OCI-LY1 (cell line): ENCODE results near the gene RERE.

Source experiments
- H2AFZ ChIP-seq: fragments of 200-600 bp; sonication (generic), shearing (Covaris generic); 2 replicates; pipeline ENCODE4 v1.6.0; 2014; ENCODE audit warnings: antibody characterized with exemption, mild to moderate bottlenecking, low read length
- H3F3A ChIP-seq: fragments of 200-600 bp; sonication (generic), shearing (Covaris generic); 2 replicates; pipeline ENCODE4 v1.6.0; 2014; ENCODE audit warnings: mild to moderate bottlenecking, antibody characterized with exemption, low read length, moderate library complexity; ENCODE audit not compliant: insufficient read depth
- H3K27ac ChIP-seq: fragments of 200-600 bp; sonication (generic); 2 replicates; pipeline ENCODE4 v1.5.1; 2014; ENCODE audit warnings: low read length, mixed run types, mild to moderate bottlenecking, low read depth; ENCODE audit not compliant: poor library complexity, severe bottlenecking
- H3K27me3 ChIP-seq: fragments of 200-600 bp; sonication (generic); 2 replicates; pipeline ENCODE4 v1.6.0; 2014; ENCODE audit warnings: antibody characterized with exemption, mild to moderate bottlenecking, low read length, moderate library complexity; ENCODE audit not compliant: insufficient read depth
- H3K36me3 ChIP-seq: fragments of 200-600 bp; sonication (generic); 2 replicates; pipeline ENCODE4 v1.6.1; 2014; ENCODE audit warnings: mild to moderate bottlenecking, antibody characterized with exemption, low read length, moderate library complexity, mixed read lengths; ENCODE audit not compliant: insufficient read depth
- H3K4me1 ChIP-seq: fragments of 200-600 bp; sonication (generic); 2 replicates; pipeline ENCODE4 v1.5.1; 2014; ENCODE audit warnings: mild to moderate bottlenecking, low read length, moderate library complexity; ENCODE audit not compliant: insufficient read depth, severe bottlenecking
- H3K4me2 ChIP-seq: fragments of 200-600 bp; sonication (generic), shearing (Covaris generic); 2 replicates; pipeline ENCODE4 v1.6.1; 2014; ENCODE audit warnings: low read length
- H3K4me3 ChIP-seq: fragments of 200-600 bp; sonication (generic); 2 replicates; pipeline ENCODE4 v1.5.1; 2014; ENCODE audit warnings: low read length, low read depth, mild to moderate bottlenecking, mixed read lengths; ENCODE audit not compliant: poor library complexity, severe bottlenecking
- H3K79me2 ChIP-seq: fragments of 200-600 bp; shearing (Covaris generic); 2 replicates; pipeline ENCODE4 v1.6.1; 2016; ENCODE audit warnings: mixed run types, low read length, mixed read lengths; ENCODE audit not compliant: insufficient read depth
- H3K9ac ChIP-seq: fragments of 200-600 bp; sonication (generic), shearing (Covaris generic); 2 replicates; pipeline ENCODE4 v1.6.1; 2014; ENCODE audit warnings: mild to moderate bottlenecking, low read length, mixed read lengths
- H3K9me2 ChIP-seq: fragments of 200-600 bp; sonication (generic), shearing (Covaris generic); 2 replicates; pipeline ENCODE4 v1.6.1; 2014; ENCODE audit warnings: low read depth, mild to moderate bottlenecking, low read length, mixed read lengths
- H3K9me3 ChIP-seq: fragments of 200-600 bp; shearing (Covaris generic); 2 replicates; pipeline ENCODE4 v1.6.1; 2014; ENCODE audit warnings: low read length, mixed read lengths
- H4K20me1 ChIP-seq: fragments of 200-600 bp; sonication (generic), shearing (Covaris generic); 2 replicates; pipeline ENCODE4 v1.6.0; 2016; ENCODE audit warnings: mild to moderate bottlenecking, low read length; ENCODE audit not compliant: insufficient read depth
- CTCF ChIP-seq: fragments of 200-600 bp; sonication (generic), shearing (Covaris generic); IDR thresholded peaks from 2 replicates; pipeline ENCODE4 v1.5.1; 2017; ENCODE audit warnings: mild to moderate bottlenecking, antibody characterized with exemption, low read length, moderate library complexity, mixed read lengths
- EZH2 ChIP-seq: fragments of 200-600 bp; sonication (generic), shearing (Covaris generic); IDR thresholded peaks from 2 replicates; pipeline ENCODE4 v1.8.0; 2017; ENCODE audit warnings: borderline replicate concordance, mixed run types, mild to moderate bottlenecking, antibody characterized with exemption, low read length, moderate library complexity, mixed read lengths

Gene RERE

DNA sequence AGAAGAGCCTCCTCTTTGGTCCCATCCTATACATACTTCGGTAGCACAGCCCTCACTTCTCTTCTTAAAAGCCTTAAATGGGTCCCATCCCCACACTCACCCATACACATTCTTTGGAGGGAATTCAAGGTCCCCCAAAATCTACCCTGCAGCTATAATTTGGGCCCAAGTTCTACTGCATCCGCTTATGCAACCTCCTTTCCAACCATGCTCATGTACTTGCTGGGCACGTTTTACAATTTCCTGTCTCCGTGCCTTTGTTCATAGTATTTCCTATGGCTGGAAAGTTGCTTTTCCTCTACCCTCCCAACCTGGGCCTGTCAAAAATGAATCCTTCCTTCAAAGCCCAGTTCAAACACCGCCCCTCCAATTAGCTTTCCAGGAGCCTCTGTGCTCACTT is 399.8 kb downstream of the RERE start:
- Histone ChIP-seq H4K20me1 (no peaks in the 10 kb centered on the region), H3K4me3 (peak overlapping the region; percentile 86), H3K4me2 (peak overlapping the region; percentile 97), H3K9me2 (no peaks in the 10 kb centered on the region), H3K9ac (no peak overlapping the region; the same call in 1 of the 2 replicates), H3K27me3 (no peaks in the 10 kb centered on the region), H3K27ac (peak overlapping the region; percentile 88), H3K79me2 (peaks cover 100% of the 10 kb centered on the region), H3K9me3 (no peaks in the 10 kb centered on the region), H3F3A (no peaks in the 10 kb centered on the region), H3K4me1 (peaks cover 54% of the 10 kb centered on the region), H2AFZ (no peak overlapping the region), H3K36me3 (peaks cover 98% of the 10 kb centered on the region)
- TF ChIP-seq CTCF (no peak), EZH2 (no peak)

DNA sequence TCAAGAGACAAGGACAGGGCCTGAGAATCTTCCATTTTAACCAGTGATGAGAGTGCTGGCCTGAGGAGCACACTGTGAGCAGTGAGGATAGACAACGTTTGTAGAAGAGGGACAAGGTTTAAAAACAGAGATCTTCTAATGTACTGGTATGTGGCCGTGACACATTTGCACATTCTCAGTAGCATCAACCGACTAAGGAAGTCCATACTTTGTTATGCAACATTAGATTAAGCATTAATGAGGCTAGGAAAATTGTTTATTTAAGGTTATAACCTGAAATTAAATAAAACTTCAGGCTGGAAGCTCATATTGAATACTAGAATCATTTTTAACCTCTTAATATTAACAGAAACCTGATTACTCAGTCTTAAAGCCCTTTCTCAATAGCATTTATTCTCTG is 400.6 kb downstream of the RERE start:
- Histone ChIP-seq H3K27me3 (no peaks in the 10 kb centered on the region), H2AFZ (no peak overlapping the region), H3K27ac (peak overlapping the region; percentile 48), H3K4me2 (peak overlapping the region; percentile 6; the same call in 1 of the 2 replicates), H3K4me3 (no peak overlapping the region), H3K9ac (no peak overlapping the region), H3K36me3 (peaks cover 98% of the 10 kb centered on the region), H3F3A (no peaks in the 10 kb centered on the region), H3K4me1 (peaks cover 54% of the 10 kb centered on the region), H4K20me1 (no peaks in the 10 kb centered on the region), H3K9me2 (no peaks in the 10 kb centered on the region), H3K9me3 (no peaks in the 10 kb centered on the region), H3K79me2 (peaks cover 100% of the 10 kb centered on the region)
- no peak for TF ChIP-seq CTCF
- TF ChIP-seq EZH2 = no peak

- Histone ChIP-seq H3K9me3 (no peaks in the 10 kb centered on the region), H3K79me2 (peaks cover 100% of the 10 kb centered on the region), H2AFZ (no peak overlapping the region), H3K9ac (no peak overlapping the region), H3F3A (no peaks in the 10 kb centered on the region), H3K27me3 (no peaks in the 10 kb centered on the region), H3K27ac (no peak overlapping the region), H3K4me2 (no peak overlapping the region), H4K20me1 (no peaks in the 10 kb centered on the region), H3K4me1 (peaks cover 56% of the 10 kb centered on the region), H3K4me3 (no peak overlapping the region), H3K9me2 (no peaks in the 10 kb centered on the region), H3K36me3 (peaks cover 98% of the 10 kb centered on the region)
- no peak for TF ChIP-seq CTCF
- no peak for TF ChIP-seq EZH2
Measured at GRCh38 chr1:8415526-8416278, 401.7 kb downstream of the RERE start.
